C4-2B (cell line): Measurements from ENCODE around the gene OLFM2.

Source experiments
- CTCF ChIP-seq: fragments of 450-650 bp; conservative IDR thresholded peaks from 2 replicates; pipeline ENCODE4 v1.5.1; 2017; ENCODE audit warnings: mild to moderate bottlenecking
- ZFX ChIP-seq: fragments of 450-650 bp; IDR thresholded peaks from 2 replicates; pipeline ENCODE4 v1.6.1; 2017

- TF ChIP-seq CTCF, result no peak
- no peak for TF ChIP-seq ZFX
Measured at GRCh38 chr19:9936326-9937000, at the start of gene OLFM2.
